ENCODE results near the gene DLST. TPM values are rescaled to one million over a fixed set of nuclear protein-coding genes. Genes with fewer than 3 reads are reported as not detected.
"Not testable (repeated sequence)": the region's sequence is repeated elsewhere in the genome, so short reads cannot be mapped to it uniquely, and the experiment has no call there.

DLST gene
- total RNA-seq, 4 donors from 2014 or later = 79.3 to 98.7 (median 87.8) TPM

DNA sequence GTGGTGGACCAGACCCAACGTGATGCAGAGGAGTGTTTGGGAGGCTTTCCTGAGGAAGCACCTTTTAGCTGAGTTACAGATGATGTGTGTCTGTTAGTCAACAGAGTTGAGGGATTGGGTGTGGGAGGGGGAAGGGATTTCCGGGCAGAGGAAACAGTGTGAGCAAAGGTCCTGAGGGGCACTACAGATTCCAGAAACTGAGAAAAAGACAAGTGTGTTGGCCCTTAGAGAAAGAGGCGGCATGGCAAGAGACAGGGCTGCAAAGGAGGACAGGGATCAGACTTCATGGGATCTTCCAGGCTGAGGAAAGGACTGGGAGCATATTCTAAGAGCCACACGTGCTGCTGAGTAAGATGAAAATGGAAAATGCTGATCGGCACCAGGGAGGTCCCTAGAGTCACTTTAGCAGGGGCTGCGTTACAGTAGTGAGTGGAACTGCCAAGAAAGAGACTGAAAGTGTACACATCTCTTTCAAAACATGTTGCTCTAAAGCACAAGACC, 50.7 kb downstream of the DLST start:
- TF ChIP-seq POLR2AphosphoS5 (IDR thresholded peaks at IDR 0.05) (no peak), CTCF (IDR thresholded peaks at IDR 0.05) (no peak), POLR2A (IDR thresholded peaks at IDR 0.05) (no peak), EP300 (IDR thresholded peaks at IDR 0.05) (no peak)
- H3K4me1 ChIP-seq = peaks cover 0 to 35% (median 8%) of the 10 kb centered on the region in 3 donors
- H3K27ac ChIP-seq = peak overlapping the region in 2 of 4 donors; percentile 14 to 37
- H3K4me3 ChIP-seq = no peak overlapping the region
- peak; percentile 74 for ATAC-seq
- H3K9me3 ChIP-seq = no peaks in the 10 kb centered on the region
- WGBS, 2 donors (ENCODE audit: low coverage in 1 of 2) = 17 to 19% methylated on average over 5 to 6 of the region's 6 CpGs
- H3K27me3 ChIP-seq = peaks cover 30% of the 10 kb centered on the region
- no peaks in the 10 kb centered on the region for H3K36me3 ChIP-seq

DNA sequence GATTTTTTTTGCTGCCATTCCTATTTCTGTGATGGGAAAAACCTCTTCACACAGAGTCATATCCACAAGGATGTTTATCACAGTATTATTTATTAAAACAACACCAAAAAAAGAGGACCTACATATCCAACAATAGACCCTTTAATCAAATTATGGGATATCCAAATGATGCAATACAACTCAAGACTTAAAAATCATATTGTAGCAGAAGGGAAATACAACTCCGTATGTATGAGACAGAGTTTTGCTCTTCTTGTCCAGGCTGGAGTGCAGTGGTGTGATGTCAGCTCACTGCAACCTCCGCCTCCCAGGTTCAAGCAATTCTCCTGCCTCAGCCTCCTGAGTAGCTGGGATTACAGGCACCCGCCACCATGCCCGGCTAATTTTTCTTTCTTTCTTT, 51.2 kb downstream of the DLST start:
- peak overlapping the region in 2 of 4 donors; percentile 14 to 37 for H3K27ac ChIP-seq
- H3K4me3 ChIP-seq, H3K36me3 ChIP-seq, ATAC-seq, H3K9me3 ChIP-seq: not testable (repeated sequence)
- H3K4me1 ChIP-seq = peaks cover 0 to 35% (median 8%) of the 10 kb centered on the region in 3 donors
- peaks cover 30% of the 10 kb centered on the region for H3K27me3 ChIP-seq
- WGBS, 2 donors (ENCODE audit: low coverage in 1 of 2) = 63 to 78% methylated on average over 2 to 4 of the region's 4 CpGs

DNA sequence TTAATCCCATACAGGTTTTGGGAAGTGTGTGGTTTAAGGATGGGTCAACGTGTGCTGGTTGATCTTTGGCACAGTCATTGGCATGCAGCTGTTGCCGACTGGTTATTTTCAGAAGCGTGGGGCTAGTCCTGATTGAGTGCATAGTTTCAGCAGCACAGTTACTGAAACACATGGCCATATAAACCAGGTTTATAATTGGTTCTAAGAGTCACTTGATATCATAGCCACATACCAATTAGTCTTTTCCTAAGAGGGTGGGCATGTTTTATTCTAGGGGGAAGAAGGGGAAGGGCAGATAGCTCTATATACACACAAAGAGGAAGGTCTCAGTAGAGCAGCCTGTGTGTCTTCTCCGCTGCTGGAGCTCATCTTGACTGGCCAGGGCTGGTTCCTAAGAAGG, 52.3 kb downstream of the DLST start:
- ATAC-seq = no peak
- Histone ChIP-seq H3K4me1 (peaks cover 0 to 37% (median 12%) of the 10 kb centered on the region in 3 donors), H3K27ac (peak overlapping the region in 1 of 4 donors; percentile 27), H3K9me3 (no peaks in the 10 kb centered on the region), H3K4me3 (no peak overlapping the region), H3K27me3 (peaks cover 30% of the 10 kb centered on the region), H3K36me3 (no peaks in the 10 kb centered on the region)
- WGBS, 2 donors (ENCODE audit: low coverage in 1 of 2) = 30 to 100% methylated on average over 1 to 3 of the region's 4 CpGs
- TF ChIP-seq POLR2A (IDR thresholded peaks at IDR 0.05) (no peak), EP300 (IDR thresholded peaks at IDR 0.05) (no peak), POLR2AphosphoS5 (IDR thresholded peaks at IDR 0.05) (no peak), CTCF (IDR thresholded peaks at IDR 0.05) (no peak)

- Histone ChIP-seq H3K9me3 (no peaks in the 10 kb centered on the region), H3K27ac (peak overlapping the region in 3 of 4 donors; percentile 4 to 27 (median 24)), H3K27me3 (peaks cover 30% of the 10 kb centered on the region), H3K36me3 (no peaks in the 10 kb centered on the region), H3K4me1 (peaks cover 0 to 44% (median 19%) of the 10 kb centered on the region in 3 donors), H3K4me3 (no peak overlapping the region)
- TF ChIP-seq CTCF (IDR thresholded peaks at IDR 0.05) = no peak
- no peak for TF ChIP-seq POLR2AphosphoS5 (IDR thresholded peaks at IDR 0.05)
- no peak for TF ChIP-seq EP300 (IDR thresholded peaks at IDR 0.05)
- TF ChIP-seq POLR2A (IDR thresholded peaks at IDR 0.05) = no peak
- 50% methylated on average over 12 of the region's 26 CpGs; no CpG with 5 or more reads in 1 of the 2 donors for WGBS, 2 donors (ENCODE audit: low coverage in 1 of 2)
- peak; percentile 40 for ATAC-seq
Measured at GRCh38 chr14:74934476-74935359, 53.0 kb downstream of the DLST start.

GRCh38 chr14:74935360-74935680, 53.6 kb downstream of the DLST start:
- H3K4me3 ChIP-seq = no peak overlapping the region
- TF ChIP-seq CTCF (IDR thresholded peaks at IDR 0.05) (no peak), POLR2AphosphoS5 (IDR thresholded peaks at IDR 0.05) (no peak), EP300 (IDR thresholded peaks at IDR 0.05) (no peak), POLR2A (IDR thresholded peaks at IDR 0.05) (no peak)
- H3K9me3 ChIP-seq = no peaks in the 10 kb centered on the region
- peaks cover 0 to 50% (median 25%) of the 10 kb centered on the region in 3 donors for H3K4me1 ChIP-seq
- ATAC-seq = no peak
- peaks cover 30% of the 10 kb centered on the region for H3K27me3 ChIP-seq
- no peaks in the 10 kb centered on the region for H3K36me3 ChIP-seq
- 60 to 93% methylated on average over 1 to 3 of the region's 9 CpGs for WGBS, 2 donors (ENCODE audit: low coverage in 1 of 2)
- H3K27ac ChIP-seq = peak overlapping the region in 3 of 4 donors; percentile 4 to 27 (median 24)
